ENCODE results near the gene RBM5.
A peak's percentile ranks its signal among the peaks of the same experiment; 100 is the strongest.

RBM5 gene

GRCh38 chr3:50138266-50139200 lies 49.8 kb downstream of the RBM5 start:
- DNase-seq (ENCODE audit: low spot score): peak; percentile 56

DNA sequence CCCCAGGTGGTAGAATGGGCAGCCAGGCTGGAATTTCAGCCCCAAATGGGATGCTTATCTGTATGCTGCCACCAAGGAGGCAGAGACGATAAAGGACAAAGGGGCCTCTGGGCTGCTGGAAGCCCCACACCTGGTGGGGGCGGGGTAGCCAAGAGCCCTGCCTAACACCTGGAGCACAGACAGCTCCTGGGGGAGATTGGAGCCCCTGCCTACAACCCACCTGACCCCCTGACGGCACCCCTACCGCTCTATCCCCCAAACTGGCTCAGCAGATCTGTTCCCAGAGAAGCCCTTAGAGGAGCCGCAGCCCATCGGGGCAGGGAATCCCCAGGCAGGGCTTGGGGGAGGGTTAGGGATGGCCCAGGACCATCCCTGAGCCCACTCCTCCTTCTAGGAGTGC lies 50.6 kb downstream of the RBM5 start:
- DNase-seq (ENCODE audit: low spot score): no peak

GRCh38 chr3:50139718-50140423 lies 51.2 kb downstream of the RBM5 start:
- DNase-seq (ENCODE audit: low spot score): no peak

- no peak for DNase-seq (ENCODE audit: low spot score)
Measured at GRCh38 chr3:50140990-50141389, 52.3 kb downstream of the RBM5 start.

DNA sequence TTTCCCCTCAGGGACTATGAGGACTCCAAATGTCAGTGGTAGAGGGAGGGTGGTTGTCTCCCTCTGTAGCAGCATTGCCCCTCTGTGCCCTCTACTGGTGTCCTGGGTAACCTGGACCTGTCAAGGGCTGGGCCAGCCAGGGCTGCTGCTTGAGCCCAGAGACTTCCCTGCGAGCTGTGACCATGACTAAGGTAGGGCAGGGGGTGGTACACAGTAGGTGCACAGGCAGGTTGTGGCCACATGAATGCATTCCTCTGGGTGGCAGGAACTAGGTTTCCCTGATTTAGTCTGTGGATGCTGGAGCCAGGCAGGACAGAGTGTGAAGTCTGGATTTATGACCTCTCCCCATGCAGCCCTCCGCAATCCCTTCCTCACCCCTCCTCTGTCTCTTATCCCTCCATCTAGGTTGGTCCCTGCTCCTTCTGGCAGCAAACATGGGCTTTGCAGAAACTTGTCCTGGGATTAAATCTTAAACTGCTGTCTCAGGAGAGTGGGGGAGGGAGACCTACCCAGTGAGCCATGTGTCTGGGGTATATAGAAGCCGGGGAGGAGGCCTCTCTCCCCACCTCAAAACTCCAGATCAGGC lies 57.7 kb downstream of the RBM5 start:
- no peak for DNase-seq (ENCODE audit: low spot score)

DNA sequence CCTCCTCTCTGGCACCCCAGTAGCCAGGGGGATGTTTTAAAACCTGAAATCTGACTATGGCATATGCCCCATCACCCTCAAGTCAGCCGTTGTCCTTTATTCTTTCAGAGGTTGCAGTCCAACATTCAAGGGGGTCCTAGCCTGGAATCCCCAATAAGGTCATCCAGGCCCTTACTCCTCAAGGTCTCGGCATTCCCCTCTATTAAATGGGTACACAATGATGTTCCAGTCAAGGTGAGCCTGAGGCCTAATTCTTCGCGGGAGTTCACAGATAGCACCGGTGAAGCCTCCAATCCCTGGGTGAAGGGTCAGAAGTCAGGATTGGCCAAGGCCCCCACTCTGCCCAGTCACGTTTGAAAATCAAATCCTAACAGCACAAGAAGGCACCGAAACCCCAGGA lies 58.3 kb downstream of the RBM5 start:
- DNase-seq (ENCODE audit: low spot score): no peak

DNA sequence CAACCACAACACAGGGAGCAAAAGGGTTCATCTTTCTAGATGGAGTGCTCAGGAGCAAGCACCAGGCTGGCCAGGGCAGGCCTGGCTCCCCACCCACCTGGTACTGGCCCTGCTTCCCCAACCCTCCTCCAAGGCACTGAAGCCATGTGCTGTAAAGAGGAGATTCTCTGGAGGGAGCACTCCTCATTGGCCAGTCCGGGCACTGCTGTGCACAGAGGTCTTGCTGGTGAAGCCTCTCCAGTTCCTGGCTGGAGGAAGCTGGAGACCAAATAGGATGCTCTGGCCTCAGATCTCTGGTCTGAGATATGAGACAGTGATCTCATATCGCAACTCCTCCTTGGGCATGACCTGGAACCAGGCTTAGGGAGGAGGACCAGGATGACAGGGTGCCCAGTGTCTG lies 58.7 kb downstream of the RBM5 start:
- peak; percentile 34 for DNase-seq (ENCODE audit: low spot score)

DNA sequence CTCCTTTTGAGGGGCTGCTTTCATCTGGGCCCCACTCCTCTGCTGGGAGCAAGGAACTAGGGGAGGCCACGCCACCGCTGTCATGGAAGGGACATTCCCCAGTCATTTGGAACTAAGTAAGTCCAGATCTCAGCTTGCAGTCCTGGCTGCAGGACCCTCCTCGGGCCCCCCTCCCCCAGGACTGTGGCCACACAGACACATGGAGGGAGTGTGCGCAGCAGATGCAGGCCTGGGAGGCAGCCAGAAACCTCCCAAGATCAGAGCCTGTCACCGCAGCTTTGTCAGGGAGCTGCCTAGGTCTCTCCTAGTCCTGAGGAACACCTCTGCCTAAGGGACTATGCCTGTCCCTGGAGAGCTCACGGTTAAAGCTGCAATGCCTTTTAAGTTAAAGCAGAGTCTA lies 59.1 kb downstream of the RBM5 start:
- DNase-seq (ENCODE audit: low spot score): no peak

- DNase-seq (ENCODE audit: low spot score): no peak
Measured at GRCh38 chr3:50150404-50150750, 61.7 kb downstream of the RBM5 start.

- DNase-seq (ENCODE audit: low spot score): no peak
Measured at GRCh38 chr3:50150863-50151686, 62.4 kb downstream of the RBM5 start.

DNA sequence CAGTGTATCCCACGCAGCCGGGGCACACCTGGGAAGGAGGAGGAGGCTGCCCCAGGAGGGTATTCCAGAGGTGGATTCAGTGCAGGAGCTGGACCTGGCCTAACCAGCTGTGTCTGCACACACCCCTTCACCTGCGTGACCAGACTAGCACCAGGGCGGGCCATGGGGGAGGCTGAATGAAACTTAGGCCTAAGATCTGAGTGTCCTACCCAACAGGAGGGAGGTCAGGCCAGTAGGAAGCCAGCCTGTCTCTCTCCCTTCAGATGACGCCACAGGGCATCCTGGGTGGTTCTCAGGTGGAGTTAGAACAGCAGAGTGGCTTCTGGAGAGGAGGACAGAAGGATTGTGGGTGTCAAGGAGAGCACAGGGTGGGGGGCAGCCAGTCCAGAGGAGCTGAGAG lies 63.0 kb downstream of the RBM5 start:
- DNase-seq (ENCODE audit: low spot score): no peak

GRCh38 chr3:50153782-50154475 lies 65.2 kb downstream of the RBM5 start:
- no peak for DNase-seq (ENCODE audit: low spot score)

- DNase-seq (ENCODE audit: low spot score): peak; percentile 23
Measured at GRCh38 chr3:50154476-50154839, 65.7 kb downstream of the RBM5 start.

DNA sequence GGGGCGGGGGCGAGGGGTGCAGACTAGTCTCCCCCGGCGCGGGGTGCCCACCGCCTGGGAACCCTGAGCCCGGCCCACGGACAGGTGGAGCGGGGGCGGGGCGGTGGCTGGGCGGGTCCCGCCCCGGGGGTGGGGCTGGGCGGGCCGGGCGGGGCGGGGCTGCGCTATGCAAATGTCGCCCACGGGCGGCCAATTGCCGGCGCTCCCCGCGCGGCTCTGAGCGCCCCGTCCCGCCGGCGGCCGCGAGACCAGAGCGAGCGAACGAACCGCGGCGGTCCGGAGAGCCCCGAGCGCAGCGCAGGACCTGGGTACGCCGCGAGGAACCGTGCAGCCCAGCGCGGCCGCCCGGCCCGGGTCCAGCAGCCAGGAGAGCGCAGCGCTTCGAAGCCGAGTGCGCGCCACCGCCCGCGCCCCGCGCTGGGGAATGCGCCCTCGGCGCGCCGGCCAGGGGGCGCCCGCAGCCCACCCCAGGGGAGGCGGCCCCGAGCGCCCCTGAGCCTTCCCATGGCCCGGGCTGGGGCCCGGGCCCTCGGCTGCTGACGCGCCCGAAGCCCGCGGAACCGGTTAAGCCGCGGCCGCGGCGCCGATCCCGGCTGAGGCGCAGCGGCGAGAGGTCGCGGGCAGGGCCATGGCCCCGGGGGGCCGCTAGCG lies 66.2 kb downstream of the RBM5 start, which contains the start of gene SEMA3F:
Gene SEMA3F (plus strand): TSS at position 485 of the 651 bp plus-strand sequence. CDS start 4,299 bp downstream, outside the sequence.
- DNase-seq (ENCODE audit: low spot score): peak; percentile 58

DNA sequence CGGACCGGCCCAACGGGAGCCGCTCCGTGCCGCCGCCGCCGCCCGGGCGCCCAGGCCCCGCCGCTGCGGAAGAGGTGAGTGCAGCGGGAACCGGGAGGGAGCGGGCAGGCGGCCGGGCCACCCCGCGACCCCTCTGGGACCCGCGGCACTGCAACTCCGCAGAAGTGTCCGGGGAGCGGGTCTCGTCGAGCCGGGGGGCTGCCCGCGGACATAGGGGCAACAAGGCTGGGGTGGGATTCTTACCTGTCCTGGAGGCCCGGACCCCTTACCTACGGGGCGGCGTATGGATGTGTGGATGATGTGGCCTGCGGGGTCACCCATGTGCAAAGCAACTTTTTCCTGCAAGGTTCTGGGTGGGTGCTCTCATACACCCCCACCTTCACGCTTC lies 66.8 kb downstream of the RBM5 start:
- no peak for DNase-seq (ENCODE audit: low spot score)

- peak; percentile 24 for DNase-seq (ENCODE audit: low spot score)
Measured at GRCh38 chr3:50155891-50156290, 67.2 kb downstream of the RBM5 start.

- DNase-seq (ENCODE audit: low spot score): no peak
Measured at GRCh38 chr3:50156549-50157493, 68.1 kb downstream of the RBM5 start.

GRCh38 chr3:50157827-50158529 lies 69.3 kb downstream of the RBM5 start:
- no peak for DNase-seq (ENCODE audit: low spot score)

DNA sequence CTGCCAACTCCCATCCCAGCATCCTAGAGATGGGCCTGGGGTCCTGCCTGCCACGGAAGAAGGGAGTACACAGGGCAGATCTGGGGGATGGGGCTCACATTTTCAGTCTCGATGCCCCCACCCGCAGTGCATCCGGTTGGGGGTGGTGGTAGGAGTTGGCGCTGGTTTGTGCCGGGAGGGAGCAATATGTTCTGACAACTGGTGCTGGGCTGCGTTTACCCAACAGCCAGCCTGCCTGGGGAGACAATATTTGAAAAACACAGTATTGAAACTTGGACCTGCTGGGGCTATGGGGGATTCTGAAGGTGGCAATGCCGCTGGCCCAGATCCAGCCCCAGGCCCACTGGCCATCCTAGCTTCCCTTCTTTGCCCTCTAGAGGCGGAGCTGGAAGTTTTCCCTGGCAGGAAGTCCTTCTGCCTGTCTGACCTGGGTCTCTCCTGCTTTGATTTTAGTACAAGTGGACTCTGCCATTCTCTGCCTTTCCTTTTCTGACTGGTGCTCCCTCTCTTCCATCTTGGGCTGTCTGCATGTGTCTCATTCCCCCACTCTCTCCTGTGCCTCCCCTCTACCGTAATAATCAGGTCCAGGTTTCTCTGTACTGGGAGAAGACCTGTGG lies 69.9 kb downstream of the RBM5 start:
- no peak for DNase-seq (ENCODE audit: low spot score)
